ENCODE measurements around the gene CYTH2.
"Not testable (repeated sequence)": the region's sequence is repeated elsewhere in the genome, so short reads cannot be mapped to it uniquely, and the experiment has no call there.

CYTH2 gene

DNA sequence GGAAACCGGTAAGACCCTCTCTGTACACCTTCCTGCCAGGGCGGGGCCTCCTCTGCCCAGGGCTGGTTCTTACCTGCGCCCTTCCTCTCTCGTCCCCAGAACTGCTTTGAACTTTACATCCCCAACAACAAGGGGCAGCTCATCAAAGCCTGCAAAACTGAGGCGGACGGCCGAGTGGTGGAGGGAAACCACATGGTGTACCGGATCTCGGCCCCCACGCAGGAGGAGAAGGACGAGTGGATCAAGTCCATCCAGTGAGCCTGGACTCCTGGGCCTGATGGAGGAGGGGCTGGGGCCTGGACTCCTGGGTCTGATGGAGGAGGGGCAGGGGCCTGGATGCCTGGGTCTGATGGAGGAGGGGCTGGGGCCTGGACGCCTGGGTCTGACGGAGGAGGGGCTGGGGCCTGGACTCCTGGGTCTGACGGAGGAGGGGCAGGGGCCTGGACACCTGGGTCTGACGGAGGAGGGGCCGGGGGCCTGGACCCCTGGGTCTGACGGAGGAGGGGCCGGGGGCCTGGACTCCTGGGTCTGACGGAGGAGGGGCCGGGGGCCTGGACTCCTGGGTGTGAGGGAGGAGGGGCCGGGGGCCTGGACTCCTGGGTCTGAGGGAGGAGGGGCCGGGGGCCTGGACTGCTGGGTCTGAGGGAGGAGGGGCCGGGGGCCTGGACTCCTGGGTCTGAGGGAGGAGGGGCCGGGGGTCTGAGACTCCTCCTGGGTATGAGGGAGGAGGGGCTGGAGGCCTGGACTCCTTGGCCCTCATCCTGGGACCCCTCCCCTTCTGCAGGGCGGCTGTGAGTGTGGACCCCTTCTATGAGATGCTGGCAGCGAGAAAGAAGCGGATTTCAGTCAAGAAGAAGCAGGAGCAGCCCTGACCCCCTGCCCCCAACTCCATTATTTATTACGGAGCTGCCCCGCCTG is 9.4 kb downstream of the CYTH2 start:
- no peak for DNase-seq

- no peak for DNase-seq
Observed at GRCh38 chr19:48479686-48480085, 10.5 kb downstream of the CYTH2 start.

DNA sequence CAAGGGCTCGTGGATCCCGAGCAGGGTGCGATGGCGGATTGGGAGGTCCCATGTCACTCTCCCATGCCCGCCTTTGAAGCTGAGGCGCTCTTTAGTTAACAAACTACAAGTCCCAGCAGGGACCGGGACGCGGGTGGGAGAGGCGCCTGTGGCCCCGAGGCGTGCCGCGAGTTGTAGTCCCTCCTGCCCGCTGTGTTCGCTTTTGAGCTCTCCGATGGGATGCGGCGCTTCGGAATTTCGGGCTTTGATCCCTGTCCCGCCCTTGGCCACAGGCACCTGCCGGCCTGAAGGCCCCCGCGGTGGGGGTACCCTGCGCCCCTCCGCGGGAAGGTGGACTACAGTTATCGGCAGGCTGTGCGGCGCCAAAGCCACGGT is 11.0 kb downstream of the CYTH2 start:
- DNase-seq, result no peak

- peak; percentile 53 for DNase-seq
Observed at GRCh38 chr19:48480558-48481500, 11.7 kb downstream of the CYTH2 start.

GRCh38 chr19:48481846-48482639 is 12.9 kb downstream of the CYTH2 start:
- no peak for DNase-seq

GRCh38 chr19:48483301-48483700 is 14.1 kb downstream of the CYTH2 start:
- DNase-seq, result no peak

GRCh38 chr19:48484247-48484893 is 15.2 kb downstream of the CYTH2 start:
- DNase-seq, result no peak

GRCh38 chr19:48484931-48485612 is 15.9 kb downstream of the CYTH2 start:
- no peak for DNase-seq

DNA sequence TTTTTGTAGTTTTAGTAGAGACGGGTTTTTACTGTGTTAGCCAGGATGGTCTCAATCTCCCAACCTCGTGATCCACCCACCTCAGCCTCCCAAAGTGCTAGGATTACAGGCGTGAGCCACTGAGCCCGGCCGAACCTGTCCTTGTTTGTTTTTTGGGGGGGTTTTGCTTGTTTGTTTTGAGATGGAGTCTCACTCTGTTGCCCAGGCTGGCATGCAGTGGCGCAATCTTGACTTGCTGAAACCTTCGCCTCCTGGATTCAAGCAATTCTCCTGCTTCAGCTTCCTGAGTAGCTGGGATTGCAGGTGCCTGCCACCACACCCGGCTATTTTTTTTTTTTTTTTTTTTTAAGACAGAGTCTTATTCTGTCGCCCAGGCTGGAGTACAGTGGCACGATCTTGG is 17.5 kb downstream of the CYTH2 start:
- DNase-seq, result not testable (repeated sequence)

GRCh38 chr19:48487544-48487943 is 18.4 kb downstream of the CYTH2 start:
- DNase-seq, result no peak

DNA sequence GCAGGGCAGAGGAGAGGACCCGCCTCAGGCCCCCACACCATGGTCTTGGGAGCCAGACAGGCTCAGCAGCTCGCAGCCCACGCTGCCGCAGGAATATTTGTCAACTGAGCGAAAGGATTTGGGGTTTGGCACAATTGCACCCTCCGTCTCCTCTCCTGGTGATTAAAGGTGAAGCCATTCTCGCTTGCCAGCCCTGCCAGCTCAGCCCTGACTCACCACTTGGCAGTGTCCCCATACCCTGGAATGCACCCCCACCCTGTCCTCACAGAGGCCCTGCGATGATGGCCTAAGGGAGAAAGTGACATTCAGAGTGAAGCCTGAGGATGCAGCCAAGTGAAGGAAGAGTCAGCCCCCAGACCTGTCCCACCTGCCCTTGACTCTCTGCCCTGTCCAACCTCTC is 18.8 kb downstream of the CYTH2 start:
- DNase-seq, result no peak

- not testable (repeated sequence) for DNase-seq
Observed at GRCh38 chr19:48488478-48488877, 19.3 kb downstream of the CYTH2 start.

DNA sequence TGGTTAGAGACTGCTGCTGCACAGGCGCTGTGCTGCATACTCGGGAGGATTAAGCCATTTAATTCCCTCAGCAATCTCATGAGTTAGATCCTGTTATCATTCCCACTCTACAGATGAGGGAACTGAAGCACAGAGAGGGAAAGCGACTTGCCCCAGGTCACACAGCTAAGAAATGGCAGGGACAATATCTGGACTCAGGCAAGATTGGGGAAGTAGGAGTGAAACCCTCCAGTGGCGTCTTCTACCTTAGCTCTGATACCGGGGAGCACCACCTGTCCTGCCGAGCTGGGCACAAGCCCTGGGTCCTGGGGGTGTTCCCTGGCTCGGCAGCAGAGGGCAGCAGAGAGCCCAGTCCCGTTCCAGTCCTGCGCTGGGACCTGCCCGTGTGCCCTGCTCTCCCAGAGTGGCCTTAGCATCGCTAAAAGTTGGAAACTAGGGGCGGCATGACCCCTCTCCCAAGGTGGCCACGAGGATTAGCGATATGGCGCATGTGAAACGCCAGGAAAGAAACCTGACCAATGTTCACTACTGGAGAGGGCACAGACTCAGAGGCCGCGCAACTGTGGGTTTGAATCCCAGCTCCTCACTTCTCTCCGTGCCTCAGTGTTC is 20.5 kb downstream of the CYTH2 start:
- DNase-seq, result peak; percentile 70

- DNase-seq, result peak; percentile 54
Observed at GRCh38 chr19:48490981-48491792, 22.0 kb downstream of the CYTH2 start.

GRCh38 chr19:48491793-48492123 is 22.6 kb downstream of the CYTH2 start:
- DNase-seq, result no peak

- DNase-seq, result peak; percentile 73
Observed at GRCh38 chr19:48492925-48493717, 24.0 kb downstream of the CYTH2 start.

- no peak for DNase-seq
Observed at GRCh38 chr19:48493718-48494401, 24.7 kb downstream of the CYTH2 start.

DNA sequence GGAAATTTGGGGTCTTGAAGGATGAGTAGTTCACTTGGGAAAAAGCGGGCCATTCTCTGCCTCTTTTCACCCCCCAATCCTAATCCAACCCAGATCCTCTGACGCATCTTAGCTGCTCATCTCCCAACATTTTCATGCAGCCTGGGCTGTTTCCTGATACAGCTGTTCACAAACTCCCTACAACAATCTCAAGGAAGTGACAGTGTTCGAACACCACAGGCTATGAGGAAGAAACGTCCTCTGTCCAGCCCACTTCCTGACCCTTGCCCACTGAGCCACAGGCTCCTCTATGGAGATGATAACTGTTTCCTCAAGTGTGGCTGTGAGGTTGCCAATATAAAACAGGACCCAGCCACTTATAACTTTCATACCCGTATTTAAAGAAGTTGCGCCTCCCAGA is 26.2 kb downstream of the CYTH2 start:
- DNase-seq, result no peak

Data from effector CD4-positive, alpha-beta T cell (primary cell).